OCI-LY3 (cell line): ENCODE data around the gene RAB6A.
A peak's percentile ranks its signal among the peaks of the same experiment; 100 is the strongest.

Experiments
- H2AFZ ChIP-seq: fragments of 200-600, 300-600 bp; shearing (Covaris generic); 2 replicates; pipeline ENCODE4 v1.6.0; 2014; ENCODE audit warnings: antibody characterized with exemption, low read depth, low read length
- H3K27ac ChIP-seq: fragments of 200-600, 300-600 bp; sonication (generic); 2 replicates; pipeline ENCODE4 v1.5.1; 2014; ENCODE audit warnings: mild to moderate bottlenecking, low read length, moderate library complexity, mixed read lengths
- H3K27me3 ChIP-seq: fragments of 200-600, 300-600 bp; sonication (generic); 2 replicates; pipeline ENCODE4 v1.6.1; 2014; ENCODE audit warnings: low read depth, low read length, mixed read lengths
- H3K36me3 ChIP-seq: fragments of 200-600, 300-600 bp; sonication (generic); replicated peaks from 2 replicates; pipeline ENCODE3; 2014; ENCODE audit warnings: low read depth, low read length, mixed read lengths
- H3K4me1 ChIP-seq: fragments of 300-600, 200-600 bp; sonication (generic); 2 replicates; pipeline ENCODE4 v1.6.1; 2014; ENCODE audit warnings: low read length, mixed read lengths
- H3K4me2 ChIP-seq: fragments of 200-600, 300-600 bp; sonication (generic); 2 replicates; pipeline ENCODE4 v1.6.1; 2014; ENCODE audit warnings: low read length, mixed read lengths
- H3K4me3 ChIP-seq: fragments of 300-600, 200-600 bp; sonication (generic); 2 replicates; pipeline ENCODE4 v1.5.1; 2014; ENCODE audit warnings: antibody characterized with exemption, mild to moderate bottlenecking, low read length, moderate library complexity
- H3K79me2 ChIP-seq: fragments of 300-600, 200-600 bp; shearing (Covaris generic); 2 replicates; pipeline ENCODE4 v1.6.1; 2014; ENCODE audit warnings: mild to moderate bottlenecking, low read length, mixed read lengths
- H3K9ac ChIP-seq: fragments of 300-600, 200-600 bp; shearing (Covaris generic); 2 replicates; pipeline ENCODE4 v1.6.0; 2014; ENCODE audit warnings: mild to moderate bottlenecking, low read length, moderate library complexity
- H3K9me3 ChIP-seq: fragments of 200-600, 300-600 bp; shearing (Covaris generic); 2 replicates; pipeline ENCODE4 v1.6.1; 2014; ENCODE audit warnings: low read length, mixed read lengths; ENCODE audit not compliant: insufficient read depth
- H4K20me1 ChIP-seq: fragments of 200-600, 300-600 bp; sonication (generic); 2 replicates; pipeline ENCODE4 v1.6.1; 2016; ENCODE audit warnings: low read length, mixed read lengths; ENCODE audit not compliant: insufficient read depth
- CTCF ChIP-seq: fragments of 200-600, 300-600 bp; sonication (generic); IDR thresholded peaks from 2 replicates; pipeline ENCODE4 v1.5.1; 2014; ENCODE audit warnings: antibody characterized with exemption, low read length, low read depth
- EZH2phosphoT487 ChIP-seq: fragments of 200-600 bp; shearing (Covaris generic); IDR thresholded peaks from 2 replicates; pipeline ENCODE4 v1.6.1; 2018; ENCODE audit warnings: antibody characterized with exemption, mixed run types, low read depth

RAB6A gene

DNA sequence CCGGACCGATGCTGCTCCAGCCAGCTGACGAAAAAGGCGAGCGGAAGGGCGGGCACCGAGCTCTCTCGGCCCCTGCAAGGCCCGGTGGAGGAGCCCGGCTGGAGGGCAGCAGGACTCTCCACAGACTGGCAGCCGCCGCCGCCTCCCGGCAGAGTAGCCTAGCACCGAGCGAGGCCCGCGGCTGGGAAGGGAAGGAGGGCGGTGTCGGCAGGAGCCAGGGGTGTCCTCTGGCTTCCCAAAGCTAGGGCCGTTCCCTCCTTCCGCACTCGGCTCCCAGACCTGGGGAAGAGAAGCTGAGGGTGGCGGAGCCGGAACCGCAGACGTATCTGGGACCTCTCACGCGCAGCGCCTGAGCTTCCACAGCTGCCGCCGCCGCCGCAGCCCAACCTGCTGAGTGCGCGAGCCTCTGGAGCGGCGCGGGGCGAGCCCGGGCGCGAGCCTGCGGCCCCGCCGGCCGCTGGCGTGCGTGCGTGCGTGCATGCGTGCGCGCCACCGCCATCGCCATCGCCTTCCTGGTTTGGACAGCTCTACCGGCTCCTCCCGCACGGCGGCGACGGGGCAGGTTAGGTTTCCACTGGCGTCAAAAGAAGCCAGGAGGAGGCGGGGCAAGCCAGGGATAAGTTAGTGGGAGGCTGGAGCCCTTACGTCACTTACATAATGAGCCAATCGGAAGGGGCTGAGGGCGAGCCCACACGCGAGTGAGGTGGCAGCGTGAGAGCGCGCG is at the start of gene RAB6A:
TSS of gene RAB6A (minus strand) at position 396 of the 724 bp plus-strand sequence. CDS start 439 bp downstream, outside the sequence.
- TF ChIP-seq CTCF (no peak), EZH2phosphoT487 (no peak)
- Histone ChIP-seq H3K9ac (peak within 1 kb of the TSS; percentile 86), H3K27ac (peak within 1 kb of the TSS; percentile 59), H3K4me2 (peak within 1 kb of the TSS; percentile 93), H3K9me3 (no peaks in the 10 kb centered on the region), H3K36me3 (no peaks in the 10 kb centered on the region), H3K27me3 (no peaks in the 10 kb centered on the region), H2AFZ (peak within 1 kb of the TSS; percentile 100), H4K20me1 (peaks cover 31% of the 10 kb centered on the region), H3K4me3 (peak within 1 kb of the TSS; percentile 93), H3K4me1 (peaks cover 15% of the 10 kb centered on the region), H3K79me2 (peaks cover 47% of the 10 kb centered on the region)

GRCh38 chr11:73810637-73811036 is 49.8 kb upstream of the RAB6A start:
- TF ChIP-seq EZH2phosphoT487, result no peak
- TF ChIP-seq CTCF, result no peak
- no peaks in the 10 kb centered on the region for H3K4me1 ChIP-seq
- no peaks in the 10 kb centered on the region for H3K79me2 ChIP-seq
- H3K27ac ChIP-seq, result no peak overlapping the region
- H3K4me2 ChIP-seq, result no peak overlapping the region
- peaks cover 9% of the 10 kb centered on the region for H3K36me3 ChIP-seq
- H3K9ac ChIP-seq, result no peak overlapping the region
- H3K27me3 ChIP-seq, result no peaks in the 10 kb centered on the region
- H3K9me3 ChIP-seq, result no peaks in the 10 kb centered on the region
- H4K20me1 ChIP-seq, result no peaks in the 10 kb centered on the region
- H3K4me3 ChIP-seq, result no peak overlapping the region
- no peak overlapping the region for H2AFZ ChIP-seq

DNA sequence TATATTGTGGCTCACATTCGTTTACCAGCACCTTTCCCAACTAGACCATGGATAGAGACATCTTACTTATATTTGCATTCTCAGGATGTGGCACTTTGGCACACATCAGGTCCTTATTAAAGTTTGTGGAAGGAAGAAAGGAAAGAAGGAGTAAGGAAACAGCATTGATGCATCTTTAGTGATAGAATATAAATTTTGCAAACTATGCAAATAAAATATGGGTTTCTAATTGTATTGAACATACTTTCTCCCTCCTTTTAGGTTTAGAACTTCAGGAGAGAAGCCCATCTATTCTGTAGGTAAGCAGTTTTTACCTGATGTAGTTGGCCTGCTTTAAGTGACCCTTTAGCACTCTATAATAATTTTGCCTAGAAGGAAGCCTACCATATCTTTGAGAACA is 47.2 kb upstream of the RAB6A start:
- Histone ChIP-seq H3K9ac (no peak overlapping the region), H4K20me1 (no peaks in the 10 kb centered on the region)

DNA sequence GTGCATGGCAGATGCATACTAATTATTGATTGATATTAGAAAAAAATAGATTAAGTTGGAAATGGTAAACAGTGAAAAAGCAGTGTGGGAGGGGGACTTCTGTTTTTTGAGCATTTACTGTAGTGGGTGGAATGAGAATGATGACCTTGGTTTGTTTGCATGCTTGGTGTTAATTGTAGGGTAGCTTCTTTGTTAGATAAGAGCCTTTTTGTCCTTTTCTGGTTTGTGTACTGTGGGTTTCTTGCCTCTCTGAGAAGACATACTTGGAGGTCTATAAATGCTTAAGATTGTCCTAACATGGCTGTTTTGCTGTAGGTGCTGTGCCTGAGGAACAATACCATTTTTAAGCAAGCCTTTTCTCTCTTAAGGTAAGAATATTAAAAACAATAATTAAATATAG is 43.8 kb upstream of the RAB6A start:
- no peak overlapping the region for H3K27ac ChIP-seq
- H4K20me1 ChIP-seq, result no peaks in the 10 kb centered on the region
- H3K27me3 ChIP-seq, result no peaks in the 10 kb centered on the region
- no peak overlapping the region for H2AFZ ChIP-seq
- peaks cover 6% of the 10 kb centered on the region for H3K36me3 ChIP-seq
- no peaks in the 10 kb centered on the region for H3K79me2 ChIP-seq
- no peak overlapping the region for H3K4me3 ChIP-seq
- no peak for TF ChIP-seq EZH2phosphoT487
- no peak for TF ChIP-seq CTCF
- H3K4me1 ChIP-seq, result no peaks in the 10 kb centered on the region
- no peak overlapping the region for H3K4me2 ChIP-seq
- H3K9me3 ChIP-seq, result no peaks in the 10 kb centered on the region
- H3K9ac ChIP-seq, result no peak overlapping the region

More for the DNA sequence above, 47.2 kb upstream of the RAB6A start:
- TF ChIP-seq CTCF (no peak), EZH2phosphoT487 (no peak)
- Histone ChIP-seq H3K79me2 (no peaks in the 10 kb centered on the region), H3K4me1 (no peaks in the 10 kb centered on the region), H2AFZ (no peak overlapping the region), H3K4me3 (no peak overlapping the region), H3K9me3 (no peaks in the 10 kb centered on the region), H3K27ac (no peak overlapping the region), H3K36me3 (peaks cover 9% of the 10 kb centered on the region), H3K4me2 (no peak overlapping the region), H3K27me3 (no peaks in the 10 kb centered on the region)
